GM12878 (cell line): Measurements from ENCODE around the gene WIPF1. TPM values are rescaled to one million over a fixed set of nuclear protein-coding genes. Genes with fewer than 3 reads are reported as not detected.

Experiments
- ATAC-seq: fragments of 200-7000 bp; cut with Tn5 transposase; 3 replicates; pipeline ENCODE4 v1.9.1; 2020; ENCODE audit warnings: mild to moderate bottlenecking, moderate library complexity
- BruUV-seq: library from RNA; stranded (reverse); fragments of 400-500 nt; replicated peaks from 2 replicates; lab custom pipeline; 2021; lab: Mats Ljungman, UMichigan
- CTCF ChIA-PET: fragments of 300-600 bp; sonication (Branson Sonifier 250); formaldehyde crosslinking; extraction: SDS; loops from one replicate; lab custom pipeline; 2021; ENCODE audit warnings: inconsistent platforms; lab: Yijun Ruan, JAX
- POLR2A ChIA-PET: fragments of 350-600 bp; formaldehyde crosslinking; extraction: SDS; loops from one replicate; lab custom pipeline; 2021; ENCODE audit warnings: inconsistent platforms; lab: Charles Lee
- RAD21 ChIA-PET: fragments of 300-600 bp; sonication (Branson Sonifier 250); formaldehyde crosslinking; loops from one replicate; lab custom pipeline; 2023; ENCODE audit warnings: antibody characterized with exemption; ENCODE audit not compliant: unreplicated experiment; lab: Charles Lee
- SMC1A ChIA-PET: fragments of 300-600 bp; sonication (Branson Sonifier 250); formaldehyde crosslinking; loops from one replicate; lab custom pipeline; 2023; ENCODE audit not compliant: unreplicated experiment, uncharacterized antibody; lab: Charles Lee
- DNase-seq: peaks from one replicate; pipeline ENCODE4 v3.0.0-alpha.2; 2011; ENCODE audit warnings: low read depth, low spot score
- FAIRE-seq: peaks from 3 replicates; lab custom pipeline; 2011; peaks lifted over from hg19 to GRCh38; lab: Jason Lieb, UNC
- H2AFZ ChIP-seq: 2 replicates; pipeline ENCODE4 v1.6.0; 2011; ENCODE audit warnings: low read depth, low read length, control low read depth; ENCODE audit not compliant: control insufficient read depth
- H3K27ac ChIP-seq: 2 replicates; pipeline ENCODE4 v1.5.1; 2011; ENCODE audit warnings: control low read depth; ENCODE audit not compliant: control insufficient read depth, insufficient read depth
- H3K27me3 ChIP-seq, 2 experiments: replicated peaks in 1 of 2; 2 replicates each; pipeline versions ENCODE4 v1.6.0 to v1.6.1; 2011; ENCODE audit warnings: low read length in 1 of 2; ENCODE audit not compliant: control insufficient read depth in 2 of 2, insufficient read depth in 2 of 2
- H3K36me3 ChIP-seq, 2 experiments: 2 replicates each; pipeline ENCODE4 v1.5.1; 2011; ENCODE audit warnings: low read length in 1 of 2; ENCODE audit not compliant: control insufficient read depth in 2 of 2, insufficient read depth in 2 of 2
- H3K4me1 ChIP-seq: 2 replicates; pipeline ENCODE4 v1.6.1; 2011; ENCODE audit warnings: mild to moderate bottlenecking, low read length, moderate library complexity, mixed read lengths; ENCODE audit not compliant: control insufficient read depth, insufficient read depth
- H3K4me2 ChIP-seq: 2 replicates; pipeline ENCODE4 v1.6.0; 2011; ENCODE audit warnings: control low read depth; ENCODE audit not compliant: control insufficient read depth, insufficient read depth
- H3K4me3 ChIP-seq: fragments of 200-600 bp; sonication (generic); 2 replicates; pipeline ENCODE4 v1.5.1; 2016
- H3K79me2 ChIP-seq: 2 replicates; pipeline ENCODE4 v1.6.0; 2011; ENCODE audit warnings: low read length; ENCODE audit not compliant: control insufficient read depth, insufficient read depth
- H3K9ac ChIP-seq: 2 replicates; pipeline ENCODE4 v1.8.0; 2011; ENCODE audit warnings: low read length, control low read depth, mixed read lengths; ENCODE audit not compliant: control insufficient read depth, insufficient read depth
- H3K9me3 ChIP-seq: replicated peaks from 3 replicates; pipeline ENCODE4 v1.5.1; 2011; ENCODE audit warnings: mild to moderate bottlenecking, low read length; ENCODE audit not compliant: control insufficient read depth, insufficient read depth
- H4K20me1 ChIP-seq: 2 replicates; pipeline ENCODE4 v1.6.0; 2011; ENCODE audit not compliant: control insufficient read depth, insufficient read depth
- ESRRA ChIP-seq: IDR thresholded peaks from 2 replicates; pipeline ENCODE4 v1.6.1; 2012; ENCODE audit warnings: mild to moderate bottlenecking, low read length, improper control_type of control experiment
- KLF5 ChIP-seq: fragments of 450-650 bp; IDR thresholded peaks from 2 replicates; pipeline ENCODE4 v1.6.1; 2014; ENCODE audit warnings: mild to moderate bottlenecking; ENCODE audit not compliant: partially characterized antibody
- MEF2B ChIP-seq: fragments of 450-650 bp; IDR thresholded peaks from 2 replicates; pipeline ENCODE4 v1.6.1; 2018; ENCODE audit warnings: mild to moderate bottlenecking, moderate library complexity; ENCODE audit not compliant: partially characterized antibody, poor library complexity, severe bottlenecking
- RELA ChIP-seq: fragments of 450-650 bp; IDR thresholded peaks from 2 replicates; pipeline ENCODE4 v1.8.0; 2014; ENCODE audit warnings: borderline replicate concordance; ENCODE audit not compliant: partially characterized antibody
- SUZ12 ChIP-seq: fragments of 200-600 bp; sonication (generic); IDR thresholded peaks from one replicate; pipeline ENCODE4 v1.6.1; 2018; ENCODE audit warnings: antibody characterized with exemption, mild to moderate bottlenecking; ENCODE audit not compliant: unreplicated experiment
- ZZZ3 ChIP-seq: IDR thresholded peaks from 2 replicates; pipeline ENCODE4 v1.6.1; 2011; ENCODE audit warnings: low read depth; ENCODE audit not compliant: control insufficient read depth, insufficient read length
- WGBS: methylation state at CpG from one replicate; pipeline ENCODE4 v1.1.6; 2016; ENCODE audit warnings: low lambda C conversion rate; ENCODE audit not compliant: insufficient replicate concordance, insufficient coverage; ENCODE audit errors: missing lambda C conversion rate; 5-methylcytosine and 5-hydroxymethylcytosine counted together
- in situ Hi-C: fragments of 300-500 bp; cut with MboI; formaldehyde crosslinking; loops from 9 replicates; pipeline ENCODE4 v1.14.3; 2018; ENCODE audit warnings: mixed read lengths
- intact Hi-C: fragments of 100-400 bp; cut with micrococcal nuclease; formaldehyde crosslinking; loops from one replicate; pipeline ENCODE4 v1.14.2; 2022; ENCODE audit not compliant: unreplicated experiment
- polyA plus RNA-seq, 11 experiments: library from polyadenylated mRNA; depleted of rRNA in 4 of 11; unstranded in 6 of 11; stranded (reverse) in 5 of 11; fragments of >200 nt; fragmentation: Nextera tagmentation in 4 of 11; fragmentation: Illumina TruSeq in 1 of 11; extraction: Ambion mirVana in 4 of 11; extraction: Trizol in 1 of 11; gene quantifications; 1 replicate in 1 of 11; 2 replicates in 10 of 11; pipeline versions ENCODE4 v1.2.1 to v1.2.3, GENCODE V29; 2011 to 2016; ENCODE audit warnings: inconsistent platforms in 2 of 11, missing spikeins in 2 of 11, low read depth in 1 of 11
- total RNA-seq, 4 experiments: library from RNA; depleted of rRNA in 3 of 4; stranded (reverse); fragments of >200 nt in 3 of 4; fragmentation: Illumina TruSeq in 1 of 4; extraction: Trizol in 1 of 4; gene quantifications; 2 replicates each; pipeline versions ENCODE4 v1.2.1 to v1.2.3, GENCODE V29; 2013 to 2021
- TF ChIP-seq, protein P1 (sequence below): IDR thresholded peaks from 2 replicates; pipeline ENCODE4 v1.6.1; 2011; ENCODE audit warnings: mild to moderate bottlenecking, low read depth, low read length, moderate library complexity; ENCODE audit not compliant: insufficient replicate concordance
- TF ChIP-seq, protein P2 (sequence below): IDR thresholded peaks from 2 replicates; pipeline ENCODE4 v1.6.1; 2012; ENCODE audit warnings: mild to moderate bottlenecking, low read depth, low read length
- TF ChIP-seq, protein P3 (sequence below): fragments of 450-650 bp; IDR thresholded peaks from 2 replicates; pipeline ENCODE4 v1.6.1; 2014; ENCODE audit warnings: mild to moderate bottlenecking

The WIPF1 gene
- total and polyA plus RNA-seq, 10 of the 15 experiments (the other 5 are each of a cell fraction or from before 2014, with no cell fraction given), result 23.1 to 188 (median 68.9) TPM

DNA sequence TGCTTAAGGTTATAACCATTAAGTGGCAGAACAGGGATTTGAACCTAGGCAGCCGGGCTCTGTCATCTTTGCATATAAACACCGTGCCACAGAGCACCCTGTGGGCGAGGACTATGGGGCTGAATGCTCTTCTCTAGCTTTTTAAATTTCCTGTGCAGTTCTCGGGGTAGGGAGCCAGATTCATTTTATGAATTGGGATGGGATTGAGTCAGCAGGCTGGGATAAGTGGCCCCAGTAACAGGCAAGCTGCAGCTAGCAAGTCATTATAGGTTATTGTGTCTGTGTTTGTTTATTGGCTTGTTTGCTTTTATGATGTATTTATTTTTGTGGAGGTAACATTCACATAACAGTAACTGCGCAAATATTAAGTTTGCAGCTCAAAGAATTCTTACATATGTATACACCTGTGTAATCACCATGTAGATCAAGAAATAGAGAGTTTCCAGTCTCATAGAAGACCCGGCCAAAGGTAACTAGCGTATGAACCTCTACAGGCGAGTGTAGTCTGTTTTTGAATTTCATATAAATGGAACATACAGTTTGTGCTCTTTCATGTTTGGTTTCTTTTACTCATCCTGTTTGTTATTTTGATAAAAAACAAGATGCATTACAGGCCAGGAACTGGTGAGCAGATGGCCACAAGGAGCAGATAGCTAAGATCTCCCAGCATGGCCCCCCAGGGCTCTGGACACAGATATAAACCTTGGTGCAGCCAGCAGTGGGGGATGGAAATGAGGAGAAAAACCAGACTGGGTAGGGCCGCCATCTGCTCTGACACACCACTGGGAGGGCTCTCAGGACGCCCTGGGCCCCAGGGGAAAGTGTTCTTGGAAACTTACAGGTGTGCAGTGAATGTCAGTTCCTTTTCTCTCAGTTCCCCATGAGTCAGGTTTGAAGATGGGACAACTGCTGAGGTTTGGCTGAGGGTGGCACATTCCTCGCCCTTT, 61.6 kb downstream of the WIPF1 start:
- intact Hi-C loops, result no loop called here
- H2AFZ ChIP-seq, result no peak overlapping the region; the same call in 1 of the 2 replicates

More for the DNA sequence above, 61.6 kb downstream of the WIPF1 start:
- Histone ChIP-seq H3K9ac (no peak overlapping the region), H4K20me1 (no peaks in the 10 kb centered on the region), H3K36me3 (no peaks in the 10 kb centered on the region)
- RAD21 ChIA-PET, result interaction anchor here (1.0 kb wide), 1 partner anchor 15 kb away, joined by 3 read pairs; no protein-coding TSS in a partner anchor
- in situ Hi-C loops, result no loop called here
- POLR2A ChIA-PET, result no interaction called here
- TF ChIP-seq ZZZ3 (no peak), MEF2B (no peak), RELA (no peak), KLF5 (no peak), ESRRA (no peak), SUZ12 (no peak)
- TF ChIP-seq, protein P1, sequence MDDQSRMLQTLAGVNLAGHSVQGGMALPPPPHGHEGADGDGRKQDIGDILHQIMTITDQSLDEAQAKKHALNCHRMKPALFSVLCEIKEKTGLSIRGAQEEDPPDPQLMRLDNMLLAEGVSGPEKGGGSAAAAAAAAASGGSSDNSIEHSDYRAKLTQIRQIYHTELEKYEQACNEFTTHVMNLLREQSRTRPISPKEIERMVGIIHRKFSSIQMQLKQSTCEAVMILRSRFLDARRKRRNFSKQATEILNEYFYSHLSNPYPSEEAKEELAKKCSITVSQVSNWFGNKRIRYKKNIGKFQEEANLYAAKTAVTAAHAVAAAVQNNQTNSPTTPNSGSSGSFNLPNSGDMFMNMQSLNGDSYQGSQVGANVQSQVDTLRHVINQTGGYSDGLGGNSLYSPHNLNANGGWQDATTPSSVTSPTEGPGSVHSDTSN, result no peak
- TF ChIP-seq, protein P2, sequence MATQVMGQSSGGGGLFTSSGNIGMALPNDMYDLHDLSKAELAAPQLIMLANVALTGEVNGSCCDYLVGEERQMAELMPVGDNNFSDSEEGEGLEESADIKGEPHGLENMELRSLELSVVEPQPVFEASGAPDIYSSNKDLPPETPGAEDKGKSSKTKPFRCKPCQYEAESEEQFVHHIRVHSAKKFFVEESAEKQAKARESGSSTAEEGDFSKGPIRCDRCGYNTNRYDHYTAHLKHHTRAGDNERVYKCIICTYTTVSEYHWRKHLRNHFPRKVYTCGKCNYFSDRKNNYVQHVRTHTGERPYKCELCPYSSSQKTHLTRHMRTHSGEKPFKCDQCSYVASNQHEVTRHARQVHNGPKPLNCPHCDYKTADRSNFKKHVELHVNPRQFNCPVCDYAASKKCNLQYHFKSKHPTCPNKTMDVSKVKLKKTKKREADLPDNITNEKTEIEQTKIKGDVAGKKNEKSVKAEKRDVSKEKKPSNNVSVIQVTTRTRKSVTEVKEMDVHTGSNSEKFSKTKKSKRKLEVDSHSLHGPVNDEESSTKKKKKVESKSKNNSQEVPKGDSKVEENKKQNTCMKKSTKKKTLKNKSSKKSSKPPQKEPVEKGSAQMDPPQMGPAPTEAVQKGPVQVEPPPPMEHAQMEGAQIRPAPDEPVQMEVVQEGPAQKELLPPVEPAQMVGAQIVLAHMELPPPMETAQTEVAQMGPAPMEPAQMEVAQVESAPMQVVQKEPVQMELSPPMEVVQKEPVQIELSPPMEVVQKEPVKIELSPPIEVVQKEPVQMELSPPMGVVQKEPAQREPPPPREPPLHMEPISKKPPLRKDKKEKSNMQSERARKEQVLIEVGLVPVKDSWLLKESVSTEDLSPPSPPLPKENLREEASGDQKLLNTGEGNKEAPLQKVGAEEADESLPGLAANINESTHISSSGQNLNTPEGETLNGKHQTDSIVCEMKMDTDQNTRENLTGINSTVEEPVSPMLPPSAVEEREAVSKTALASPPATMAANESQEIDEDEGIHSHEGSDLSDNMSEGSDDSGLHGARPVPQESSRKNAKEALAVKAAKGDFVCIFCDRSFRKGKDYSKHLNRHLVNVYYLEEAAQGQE, result no peak
- TF ChIP-seq, protein P3, sequence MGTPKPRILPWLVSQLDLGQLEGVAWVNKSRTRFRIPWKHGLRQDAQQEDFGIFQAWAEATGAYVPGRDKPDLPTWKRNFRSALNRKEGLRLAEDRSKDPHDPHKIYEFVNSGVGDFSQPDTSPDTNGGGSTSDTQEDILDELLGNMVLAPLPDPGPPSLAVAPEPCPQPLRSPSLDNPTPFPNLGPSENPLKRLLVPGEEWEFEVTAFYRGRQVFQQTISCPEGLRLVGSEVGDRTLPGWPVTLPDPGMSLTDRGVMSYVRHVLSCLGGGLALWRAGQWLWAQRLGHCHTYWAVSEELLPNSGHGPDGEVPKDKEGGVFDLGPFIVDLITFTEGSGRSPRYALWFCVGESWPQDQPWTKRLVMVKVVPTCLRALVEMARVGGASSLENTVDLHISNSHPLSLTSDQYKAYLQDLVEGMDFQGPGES, result no peak
- TF ChIP-seq, all 136 proteins: peak for 0
- SMC1A ChIA-PET, result interaction anchor here (0.9 to 1.8 kb wide), 6 partner anchors 10 to 76 kb away, joined by 3 to 7 read pairs (median 5); no protein-coding TSS in a partner anchor
- 39% methylated on average over 11 of the region's 11 CpGs for WGBS
- Histone ChIP-seq H3K27me3 (no peaks in the 10 kb centered on the region), H3K9me3 (no peaks in the 10 kb centered on the region), H3K4me3 (no peak overlapping the region), H3K27ac (no peak overlapping the region), H3K4me2 (no peak overlapping the region), H3K4me1 (peaks cover 5% of the 10 kb centered on the region), H3K79me2 (no peaks in the 10 kb centered on the region)
- peak; percentile 81 for FAIRE-seq
- no peak for DNase-seq
- BruUV-seq, result no TSS peak
- ATAC-seq, result peak; percentile 33
- CTCF ChIA-PET, result interaction anchor here (1.5 to 6.2 kb wide), 2 partner anchors 73 to 235 kb away, joined by 3 to 33 read pairs; no protein-coding TSS in a partner anchor
